Measurements from ENCODE around the gene AP2B1. TPM values are rescaled to one million over a fixed set of nuclear protein-coding genes. Genes with fewer than 3 reads are reported as not detected.

Gene AP2B1
- total and polyA plus RNA-seq, 8 donors: 21.6 to 171 (median 57.2) TPM

- TF ChIP-seq EP300 (IDR thresholded peaks at IDR 0.05) (no peak), POLR2A (IDR thresholded peaks at IDR 0.05) (no peak), POLR2AphosphoS5 (IDR thresholded peaks at IDR 0.05) (no peak), CTCF (IDR thresholded peaks at IDR 0.05) (no peak)
- no peaks in the 10 kb centered on the region for H3K9me3 ChIP-seq
- 50 to 78% (median 62%) methylated on average over 6 of the region's 6 CpGs for WGBS, 5 donors
- no peak overlapping the region for H3K4me3 ChIP-seq
- H3K27me3 ChIP-seq: peaks cover 0 to under 1% (median 0%) of the 10 kb centered on the region in 3 donors
- peak overlapping the region in 3 of 5 donors; percentile 9 to 25 (median 15) for H3K27ac ChIP-seq
- peak in 1 of 2 donors; percentile 79 for DNase-seq
- peaks cover 21 to 68% (median 65%) of the 10 kb centered on the region in 4 donors for H3K36me3 ChIP-seq
- H3K4me1 ChIP-seq: peaks cover 4 to 26% (median 18%) of the 10 kb centered on the region in 4 donors
- intact Hi-C loops (cut with DNase I; ENCODE audit: low total_unique reads): no loop called here
Measured at GRCh38 chr17:35726127-35726952, 139.2 kb downstream of the AP2B1 start.

- intact Hi-C loops (cut with DNase I; ENCODE audit: low total_unique reads): no loop called here
- WGBS, 5 donors: 82 to 87% (median 84%) methylated on average over 5 of the region's 5 CpGs
- TF ChIP-seq POLR2AphosphoS5 (IDR thresholded peaks at IDR 0.05): no peak
- no peak for TF ChIP-seq POLR2A (IDR thresholded peaks at IDR 0.05)
- TF ChIP-seq EP300 (IDR thresholded peaks at IDR 0.05): no peak
- TF ChIP-seq CTCF (IDR thresholded peaks at IDR 0.05): no peak
- no peak overlapping the region for H3K4me3 ChIP-seq
- no peaks in the 10 kb centered on the region for H3K9me3 ChIP-seq
- H3K27me3 ChIP-seq: peaks cover 0 to 7% (median 0%) of the 10 kb centered on the region in 3 donors
- peaks cover 8 to 32% (median 21%) of the 10 kb centered on the region in 4 donors for H3K4me1 ChIP-seq
- no peak for DNase-seq
- H3K27ac ChIP-seq: peak overlapping the region in 2 of 5 donors; percentile 9 to 25
- peaks cover 21 to 62% (median 59%) of the 10 kb centered on the region in 4 donors for H3K36me3 ChIP-seq
Measured at GRCh38 chr17:35726953-35727460, 139.9 kb downstream of the AP2B1 start.

GRCh38 chr17:35727635-35728034 is 140.5 kb downstream of the AP2B1 start:
- Histone ChIP-seq H3K27me3 (peaks cover 0 to 13% (median 0%) of the 10 kb centered on the region in 3 donors), H3K4me3 (no peak overlapping the region), H3K27ac (no peak overlapping the region), H3K36me3 (peaks cover 21 to 56% (median 53%) of the 10 kb centered on the region in 4 donors), H3K9me3 (no peaks in the 10 kb centered on the region), H3K4me1 (peaks cover 8 to 39% (median 27%) of the 10 kb centered on the region in 4 donors)
- no peak for DNase-seq
- TF ChIP-seq POLR2A (IDR thresholded peaks at IDR 0.05) (no peak), EP300 (IDR thresholded peaks at IDR 0.05) (no peak), POLR2AphosphoS5 (IDR thresholded peaks at IDR 0.05) (no peak), CTCF (IDR thresholded peaks at IDR 0.05) (no peak)
- WGBS, 5 donors: 86 to 93% (median 89%) methylated on average over 5 of the region's 5 CpGs
- intact Hi-C loops (cut with DNase I; ENCODE audit: low total_unique reads): no loop called here

- 90 to 94% (median 91%) methylated on average over 3 of the region's 3 CpGs for WGBS, 5 donors
- peaks cover 8 to 39% (median 28%) of the 10 kb centered on the region in 4 donors for H3K4me1 ChIP-seq
- peaks cover 0 to 14% (median 0%) of the 10 kb centered on the region in 3 donors for H3K27me3 ChIP-seq
- no peaks in the 10 kb centered on the region for H3K9me3 ChIP-seq
- H3K36me3 ChIP-seq: peaks cover 17 to 47% (median 44%) of the 10 kb centered on the region in 4 donors
- no peak for TF ChIP-seq POLR2AphosphoS5 (IDR thresholded peaks at IDR 0.05)
- TF ChIP-seq POLR2A (IDR thresholded peaks at IDR 0.05): no peak
- TF ChIP-seq EP300 (IDR thresholded peaks at IDR 0.05): no peak
- TF ChIP-seq CTCF (IDR thresholded peaks at IDR 0.05): no peak
- intact Hi-C loops (cut with DNase I; ENCODE audit: low total_unique reads): no loop called here
- no peak overlapping the region for H3K4me3 ChIP-seq
- H3K27ac ChIP-seq: no peak overlapping the region
- DNase-seq: no peak
Measured at GRCh38 chr17:35728551-35728950, 141.4 kb downstream of the AP2B1 start.

Data from stomach (tissue), 9 donors.